ENCODE results near the gene IL7R.

GRCh38 chr5:35811108-35811741, 45.5 kb upstream of the IL7R start:
- no peak for TF ChIP-seq POLR2AphosphoS5 (IDR thresholded peaks at IDR 0.05; ENCODE audit: insufficient read depth, low read depth, low read length)
- no peak for TF ChIP-seq CTCF (IDR thresholded peaks at IDR 0.05; ENCODE audit: extremely low read depth in 1 of 2, insufficient read depth in 1 of 2, low read depth in 1 of 2, low read length in 2 of 2)
- no peak for TF ChIP-seq JUN (IDR thresholded peaks at IDR 0.05; ENCODE audit: borderline replicate concordance, insufficient read depth, insufficient read length, low read depth)
- TF ChIP-seq GATA2 (IDR thresholded peaks at IDR 0.05; ENCODE audit: insufficient read depth, insufficient read length, low read depth, low read length) = no peak
- TF ChIP-seq POLR2A (IDR thresholded peaks at IDR 0.05; ENCODE audit: low read depth, low read length) = no peak
- TF ChIP-seq MAX (IDR thresholded peaks at IDR 0.05; ENCODE audit: insufficient read depth, insufficient read length) = no peak
- TF ChIP-seq EZH2 (IDR thresholded peaks at IDR 0.05; ENCODE audit: borderline replicate concordance, low read depth, low read length, severe bottlenecking) = no peak
- TF ChIP-seq MYC (IDR thresholded peaks at IDR 0.05; ENCODE audit: low read depth, low read length) = no peak
- no peak for TF ChIP-seq FOS (IDR thresholded peaks at IDR 0.05; ENCODE audit: borderline replicate concordance, insufficient read depth, low read length)

Measured in endothelial cell of umbilical vein (primary cell).